Measurements from ENCODE around the gene MKNK2. TPM values are rescaled to one million over a fixed set of nuclear protein-coding genes. Genes with fewer than 3 reads are reported as not detected.

The MKNK2 gene
- polyA plus RNA-seq, 1 donor from 2014 or later = 83.9 TPM

- Mint-ChIP-seq H3K27ac (peak overlapping the region in 2 of 3 donors; percentile 86 to 99), H3K27me3 (no peaks in the 10 kb centered on the region), H3K9me3 (no peaks in the 10 kb centered on the region), H3K36me3 (peaks cover 6% of the 10 kb centered on the region), H3K4me3 (peak overlapping the region in 3 of 4 donors; percentile 33 to 92 (median 63)), H3K4me1 (peaks cover 15 to 27% (median 20%) of the 10 kb centered on the region in 3 donors)
These were observed 4.8 kb downstream of the MKNK2 start for GRCh38 chr19:2046046-2046907.

GRCh38 chr19:2045501-2046045 is 5.5 kb downstream of the MKNK2 start:
- Mint-ChIP-seq H3K9me3 (no peaks in the 10 kb centered on the region), H3K27me3 (no peaks in the 10 kb centered on the region), H3K4me3 (peak overlapping the region in 3 of 4 donors; percentile 63 to 89 (median 81)), H3K36me3 (peaks cover 6% of the 10 kb centered on the region), H3K4me1 (peaks cover 15 to 27% (median 20%) of the 10 kb centered on the region in 3 donors), H3K27ac (peak overlapping the region in 2 of 3 donors; percentile 94 to 99)

GRCh38 chr19:2044709-2045500 is 6.1 kb downstream of the MKNK2 start:
- H3K4me3 Mint-ChIP-seq = peak overlapping the region; percentile 1 to 89 (median 70)
- peak overlapping the region; percentile 94 to 99 (median 94) for H3K27ac Mint-ChIP-seq
- no peaks in the 10 kb centered on the region for H3K9me3 Mint-ChIP-seq
- no peaks in the 10 kb centered on the region for H3K27me3 Mint-ChIP-seq
- H3K4me1 Mint-ChIP-seq = peaks cover 15 to 25% (median 20%) of the 10 kb centered on the region in 3 donors
- peaks cover 6% of the 10 kb centered on the region for H3K36me3 Mint-ChIP-seq

GRCh38 chr19:2043961-2044708 is 6.9 kb downstream of the MKNK2 start:
- Mint-ChIP-seq H3K27ac (peak overlapping the region; percentile 94 to 99 (median 96)), H3K27me3 (no peaks in the 10 kb centered on the region), H3K36me3 (peaks cover 3% of the 10 kb centered on the region), H3K4me3 (peak overlapping the region; percentile 44 to 89 (median 80)), H3K4me1 (peaks cover 15 to 25% (median 20%) of the 10 kb centered on the region in 3 donors), H3K9me3 (no peaks in the 10 kb centered on the region)

- Mint-ChIP-seq H3K4me1 (peaks cover 15 to 22% (median 18%) of the 10 kb centered on the region in 3 donors), H3K36me3 (peaks cover 2% of the 10 kb centered on the region), H3K9me3 (no peaks in the 10 kb centered on the region), H3K27me3 (no peaks in the 10 kb centered on the region), H3K27ac (peak overlapping the region; percentile 94 to 99 (median 96)), H3K4me3 (peak overlapping the region in 3 of 4 donors; percentile 72 to 89 (median 78))
These were observed 7.8 kb downstream of the MKNK2 start for GRCh38 chr19:2043251-2043641.

- H3K4me1 Mint-ChIP-seq = peaks cover 15 to 22% (median 16%) of the 10 kb centered on the region in 3 donors
- H3K4me3 Mint-ChIP-seq = peak overlapping the region; percentile 54 to 89 (median 72)
- H3K27ac Mint-ChIP-seq = peak overlapping the region; percentile 94 to 99 (median 96)
- H3K36me3 Mint-ChIP-seq = peaks cover 4% of the 10 kb centered on the region
- H3K27me3 Mint-ChIP-seq = no peaks in the 10 kb centered on the region
- no peaks in the 10 kb centered on the region for H3K9me3 Mint-ChIP-seq
These were observed 8.4 kb downstream of the MKNK2 start for GRCh38 chr19:2042485-2043250.

GRCh38 chr19:2041683-2042484 is 9.2 kb downstream of the MKNK2 start:
- Mint-ChIP-seq H3K4me3 (peak overlapping the region; percentile 57 to 89 (median 72)), H3K27ac (peak overlapping the region; percentile 94 to 99 (median 96)), H3K9me3 (no peaks in the 10 kb centered on the region), H3K36me3 (peaks cover 7% of the 10 kb centered on the region), H3K4me1 (peaks cover 15 to 19% (median 19%) of the 10 kb centered on the region in 3 donors), H3K27me3 (no peaks in the 10 kb centered on the region)

- H3K36me3 Mint-ChIP-seq = peaks cover 7% of the 10 kb centered on the region
- H3K4me1 Mint-ChIP-seq = peaks cover 15 to 18% (median 16%) of the 10 kb centered on the region in 3 donors
- peak overlapping the region; percentile 92 to 99 (median 96) for H3K27ac Mint-ChIP-seq
- no peaks in the 10 kb centered on the region for H3K27me3 Mint-ChIP-seq
- H3K9me3 Mint-ChIP-seq = no peaks in the 10 kb centered on the region
- H3K4me3 Mint-ChIP-seq = peak overlapping the region in 3 of 4 donors; percentile 57 to 89 (median 72)
These were observed 9.7 kb downstream of the MKNK2 start for GRCh38 chr19:2041433-2041682.

- peak overlapping the region; percentile 92 to 99 (median 96) for H3K27ac Mint-ChIP-seq
- no peaks in the 10 kb centered on the region for H3K27me3 Mint-ChIP-seq
- H3K36me3 Mint-ChIP-seq = peaks cover 7% of the 10 kb centered on the region
- peak overlapping the region in 3 of 4 donors; percentile 54 to 89 (median 72) for H3K4me3 Mint-ChIP-seq
- peaks cover 15 to 19% (median 16%) of the 10 kb centered on the region in 3 donors for H3K4me1 Mint-ChIP-seq
- no peaks in the 10 kb centered on the region for H3K9me3 Mint-ChIP-seq
These were observed 10.2 kb downstream of the MKNK2 start for GRCh38 chr19:2040647-2041432.

- Mint-ChIP-seq H3K27ac (peak overlapping the region in 2 of 3 donors; percentile 92 to 99), H3K4me3 (peak overlapping the region in 2 of 4 donors; percentile 37 to 89), H3K27me3 (no peaks in the 10 kb centered on the region), H3K4me1 (peaks cover 15 to 19% (median 17%) of the 10 kb centered on the region in 3 donors), H3K36me3 (peaks cover 7% of the 10 kb centered on the region), H3K9me3 (no peaks in the 10 kb centered on the region)
These were observed 10.9 kb downstream of the MKNK2 start for GRCh38 chr19:2039959-2040646.

- peak overlapping the region in 2 of 4 donors; percentile 17 to 73 for H3K4me3 Mint-ChIP-seq
- no peaks in the 10 kb centered on the region for H3K27me3 Mint-ChIP-seq
- H3K27ac Mint-ChIP-seq = peak overlapping the region; percentile 23 to 92 (median 91)
- H3K4me1 Mint-ChIP-seq = peaks cover 11 to 16% (median 13%) of the 10 kb centered on the region in 3 donors
- H3K36me3 Mint-ChIP-seq = peaks cover 7% of the 10 kb centered on the region
- no peaks in the 10 kb centered on the region for H3K9me3 Mint-ChIP-seq
These were observed 11.7 kb downstream of the MKNK2 start for GRCh38 chr19:2039089-2039958.
